Astrocyte (in vitro differentiated cells and primary cell): ENCODE results near the gene PLPP3. TPM values are rescaled to one million over a fixed set of nuclear protein-coding genes. Genes with fewer than 3 reads are reported as not detected.
"Not testable (repeated sequence)": the region's sequence is repeated elsewhere in the genome, so short reads cannot be mapped to it uniquely, and the experiment has no call there.

Source experiments
- DNase-seq: peaks from one replicate; pipeline ENCODE4 v3.0.0-alpha.2; 2010; ENCODE audit warnings: low read depth
- FAIRE-seq: peaks from 2 replicates; lab custom pipeline; 2011; peaks lifted over from hg19 to GRCh38; lab: Jason Lieb, UNC
- H2AFZ ChIP-seq: 2 replicates; pipeline ENCODE4 v1.6.0; 2012; ENCODE audit warnings: low read depth, low read length, inconsistent platforms
- H3K27ac ChIP-seq: 2 replicates; pipeline ENCODE4 v1.5.1; 2011; ENCODE audit warnings: low read depth, low read length, inconsistent platforms
- H3K27me3 ChIP-seq: 2 replicates; pipeline ENCODE4 v1.6.0; 2011; ENCODE audit warnings: low read length, inconsistent platforms; ENCODE audit not compliant: insufficient read depth
- H3K36me3 ChIP-seq: 2 replicates; pipeline ENCODE4 v1.5.1; 2011; ENCODE audit warnings: low read length, inconsistent platforms; ENCODE audit not compliant: insufficient read depth
- H3K4me1 ChIP-seq: 2 replicates; pipeline ENCODE4 v1.5.1; 2011; ENCODE audit warnings: low read length, inconsistent platforms; ENCODE audit not compliant: insufficient read depth
- H3K4me2 ChIP-seq: 2 replicates; pipeline ENCODE4 v1.6.0; 2012; ENCODE audit warnings: low read length, inconsistent platforms
- H3K4me3 ChIP-seq: 2 replicates; pipeline ENCODE4 v1.5.1; 2011; ENCODE audit warnings: low read depth, mild to moderate bottlenecking, low read length, inconsistent platforms; ENCODE audit not compliant: insufficient read depth
- H3K79me2 ChIP-seq: 2 replicates; pipeline ENCODE4 v1.6.0; 2012; ENCODE audit warnings: mild to moderate bottlenecking, low read length, inconsistent platforms; ENCODE audit not compliant: insufficient read depth
- H3K9ac ChIP-seq: 2 replicates; pipeline ENCODE4 v1.6.0; 2012; ENCODE audit warnings: mild to moderate bottlenecking, low read length, inconsistent platforms
- H3K9me3 ChIP-seq: 2 replicates; pipeline ENCODE4 v1.5.1; 2012; ENCODE audit warnings: low read depth, mild to moderate bottlenecking, low read length, inconsistent platforms; ENCODE audit not compliant: insufficient read depth
- H4K20me1 ChIP-seq: 2 replicates; pipeline ENCODE4 v1.6.0; 2012; ENCODE audit warnings: low read length, inconsistent platforms; ENCODE audit not compliant: insufficient read depth
- H3K27ac Mint-ChIP-seq: one replicate; pipeline ENCODE4 v1.8.0; 2021; ENCODE audit warnings: mild to moderate bottlenecking, mixed read lengths; ENCODE audit not compliant: unreplicated experiment
- H3K27me3 Mint-ChIP-seq: one replicate; pipeline ENCODE4 v1.8.0; 2021; ENCODE audit warnings: low read depth, mixed read lengths; ENCODE audit not compliant: unreplicated experiment
- H3K36me3 Mint-ChIP-seq: one replicate; pipeline ENCODE4 v1.8.0; 2021; ENCODE audit warnings: low read depth, mixed read lengths; ENCODE audit not compliant: unreplicated experiment
- H3K4me1 Mint-ChIP-seq: one replicate; pipeline ENCODE4 v1.8.0; 2021; ENCODE audit warnings: low read depth, mixed read lengths; ENCODE audit not compliant: unreplicated experiment
- H3K4me3 Mint-ChIP-seq: one replicate; pipeline ENCODE4 v1.8.0; 2021; ENCODE audit warnings: mild to moderate bottlenecking, moderate library complexity, mixed read lengths; ENCODE audit not compliant: unreplicated experiment
- H3K9me3 Mint-ChIP-seq: one replicate; pipeline ENCODE4 v1.8.0; 2021; ENCODE audit warnings: mild to moderate bottlenecking, mixed read lengths; ENCODE audit not compliant: unreplicated experiment
- EZH2 ChIP-seq: IDR thresholded peaks from 2 replicates; pipeline ENCODE4 v1.6.1; 2012; ENCODE audit warnings: mild to moderate bottlenecking, low read length, inconsistent platforms; ENCODE audit not compliant: insufficient read depth
- total RNA-seq: library from RNA; stranded (reverse); gene quantifications from 2 replicates; pipeline ENCODE4 v1.2.1, GENCODE V29; 2021
- TF ChIP-seq, protein P1 (sequence below): IDR thresholded peaks from 2 replicates; pipeline ENCODE4 v1.5.1; 2011; ENCODE audit warnings: low read depth, mild to moderate bottlenecking, inconsistent platforms, low read length, moderate library complexity; ENCODE audit not compliant: insufficient read depth

PLPP3 gene
- total RNA-seq, 1 donor from 2014 or later: 2.2 TPM

GRCh38 chr1:56617141-56617540 lies 37.8 kb upstream of the PLPP3 start:
- peaks cover 2% of the 10 kb centered on the region for H3K27me3 Mint-ChIP-seq
- no peaks in the 10 kb centered on the region for H3K36me3 ChIP-seq
- no peak overlapping the region for H3K4me3 Mint-ChIP-seq
- H3K9ac ChIP-seq: no peak overlapping the region
- H3K9me3 Mint-ChIP-seq: no peaks in the 10 kb centered on the region
- H3K4me1 Mint-ChIP-seq: peaks cover 2% of the 10 kb centered on the region
- no peaks in the 10 kb centered on the region for H4K20me1 ChIP-seq
- H3K9me3 ChIP-seq: no peaks in the 10 kb centered on the region
- FAIRE-seq (no peak), DNase-seq (peak; percentile 12)
- H3K79me2 ChIP-seq: no peaks in the 10 kb centered on the region
- H2AFZ ChIP-seq: no peak overlapping the region
- H3K36me3 Mint-ChIP-seq: no peaks in the 10 kb centered on the region
- no peak overlapping the region for H3K4me2 ChIP-seq
- H3K27ac Mint-ChIP-seq: no peak overlapping the region
- no peak overlapping the region for H3K27ac ChIP-seq
- H3K4me1 ChIP-seq: no peaks in the 10 kb centered on the region
- no peak overlapping the region for H3K4me3 ChIP-seq
- TF ChIP-seq EZH2: no peak
- TF ChIP-seq, protein P1, sequence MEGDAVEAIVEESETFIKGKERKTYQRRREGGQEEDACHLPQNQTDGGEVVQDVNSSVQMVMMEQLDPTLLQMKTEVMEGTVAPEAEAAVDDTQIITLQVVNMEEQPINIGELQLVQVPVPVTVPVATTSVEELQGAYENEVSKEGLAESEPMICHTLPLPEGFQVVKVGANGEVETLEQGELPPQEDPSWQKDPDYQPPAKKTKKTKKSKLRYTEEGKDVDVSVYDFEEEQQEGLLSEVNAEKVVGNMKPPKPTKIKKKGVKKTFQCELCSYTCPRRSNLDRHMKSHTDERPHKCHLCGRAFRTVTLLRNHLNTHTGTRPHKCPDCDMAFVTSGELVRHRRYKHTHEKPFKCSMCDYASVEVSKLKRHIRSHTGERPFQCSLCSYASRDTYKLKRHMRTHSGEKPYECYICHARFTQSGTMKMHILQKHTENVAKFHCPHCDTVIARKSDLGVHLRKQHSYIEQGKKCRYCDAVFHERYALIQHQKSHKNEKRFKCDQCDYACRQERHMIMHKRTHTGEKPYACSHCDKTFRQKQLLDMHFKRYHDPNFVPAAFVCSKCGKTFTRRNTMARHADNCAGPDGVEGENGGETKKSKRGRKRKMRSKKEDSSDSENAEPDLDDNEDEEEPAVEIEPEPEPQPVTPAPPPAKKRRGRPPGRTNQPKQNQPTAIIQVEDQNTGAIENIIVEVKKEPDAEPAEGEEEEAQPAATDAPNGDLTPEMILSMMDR: no peak
- no peaks in the 10 kb centered on the region for H3K27me3 ChIP-seq

DNA sequence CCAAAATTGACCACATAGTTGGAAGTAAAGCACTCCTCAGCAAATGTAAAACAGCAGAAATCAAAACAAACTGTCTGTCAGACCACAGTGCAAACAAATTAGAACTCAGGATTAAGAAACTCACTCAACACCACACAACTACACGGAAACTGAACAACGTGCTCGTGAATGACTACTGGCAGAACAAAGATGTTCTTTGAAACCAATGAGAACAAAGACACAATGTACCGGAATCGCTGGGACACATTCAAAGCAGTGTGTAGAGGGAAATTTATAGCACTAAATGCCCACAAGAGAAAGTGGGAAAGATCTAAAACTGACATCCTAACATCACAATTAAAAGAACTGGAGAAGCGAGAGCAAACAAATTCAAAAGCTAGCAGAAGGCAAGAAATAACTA lies 31.4 kb upstream of the PLPP3 start:
- not testable (repeated sequence) for H3K27ac ChIP-seq, H2AFZ ChIP-seq, H3K27me3 Mint-ChIP-seq, H3K4me2 ChIP-seq, H3K36me3 ChIP-seq, H3K27ac Mint-ChIP-seq, H3K9me3 ChIP-seq, H3K9ac ChIP-seq, H3K36me3 Mint-ChIP-seq, H3K4me1 Mint-ChIP-seq, FAIRE-seq, DNase-seq, H3K4me1 ChIP-seq, H3K4me3 Mint-ChIP-seq, H3K79me2 ChIP-seq, H4K20me1 ChIP-seq, H3K9me3 Mint-ChIP-seq, H3K27me3 ChIP-seq, H3K4me3 ChIP-seq

GRCh38 chr1:56610097-56610496 lies 30.7 kb upstream of the PLPP3 start:
- H3K4me2 ChIP-seq, H3K9ac ChIP-seq, H3K27ac Mint-ChIP-seq, H3K4me1 ChIP-seq, H3K27me3 Mint-ChIP-seq, DNase-seq, H3K79me2 ChIP-seq, H3K27ac ChIP-seq, H3K36me3 Mint-ChIP-seq, H3K27me3 ChIP-seq, H3K9me3 ChIP-seq, H2AFZ ChIP-seq, H4K20me1 ChIP-seq, H3K9me3 Mint-ChIP-seq, H3K4me3 ChIP-seq, FAIRE-seq, H3K4me1 Mint-ChIP-seq, H3K36me3 ChIP-seq, H3K4me3 Mint-ChIP-seq: not testable (repeated sequence)

- not testable (repeated sequence) for H3K27ac Mint-ChIP-seq, H2AFZ ChIP-seq, H3K27ac ChIP-seq, H3K9ac ChIP-seq, H3K9me3 Mint-ChIP-seq, H3K27me3 Mint-ChIP-seq, H3K79me2 ChIP-seq, H3K9me3 ChIP-seq, DNase-seq, H4K20me1 ChIP-seq, H3K4me3 Mint-ChIP-seq, H3K36me3 Mint-ChIP-seq, H3K4me1 ChIP-seq, H3K27me3 ChIP-seq, H3K4me1 Mint-ChIP-seq, H3K4me3 ChIP-seq, FAIRE-seq, H3K4me2 ChIP-seq, H3K36me3 ChIP-seq
These were observed 16.2 kb upstream of the PLPP3 start for GRCh38 chr1:56595397-56596191.
